HepG2 (cell line): ENCODE measurements around the gene MLST8. TPM values are rescaled to one million over a fixed set of nuclear protein-coding genes. Genes with fewer than 3 reads are reported as not detected.

ENCODE experiments used
- ATAC-seq: fragments of 200-7000 bp; cut with Tn5 transposase; 3 replicates; pipeline ENCODE4 v1.9.1; 2020; ENCODE audit warnings: mild to moderate bottlenecking, moderate library complexity
- BruUV-seq: library from RNA; stranded (reverse); fragments of 400-500 nt; replicated peaks from 2 replicates; lab custom pipeline; 2021; lab: Mats Ljungman, UMichigan
- CTCF ChIA-PET: fragments of 300-600 bp; formaldehyde crosslinking; extraction: SDS; loops from one replicate; lab custom pipeline; 2021; ENCODE audit warnings: low total read pairs, inconsistent platforms, low intra/inter-chr PET ratio; lab: Yijun Ruan, JAX
- POLR2A ChIA-PET: fragments of 350-600 bp; sonication (Branson Sonifier 250); formaldehyde crosslinking; loops from one replicate; lab custom pipeline; 2020; ENCODE audit warnings: antibody characterized with exemption, inconsistent platforms; lab: Yijun Ruan, JAX
- DNase-seq: peaks from one replicate; pipeline ENCODE4 v3.0.0-alpha.2; 2015; ENCODE audit warnings: low spot score
- FAIRE-seq: peaks from 3 replicates; lab custom pipeline; 2011; peaks lifted over from hg19 to GRCh38; lab: Jason Lieb, UNC
- H2AFZ ChIP-seq: one replicate; pipeline ENCODE4 v1.6.1; 2011; ENCODE audit warnings: low read length, inconsistent platforms
- H3K27ac ChIP-seq: fragments of 300-600 bp; 3 replicates; pipeline ENCODE4 v1.8.0; 2011; ENCODE audit warnings: mixed run types, mild to moderate bottlenecking, mixed read lengths, low read length, inconsistent platforms; ENCODE audit not compliant: insufficient read depth; ENCODE audit errors: extremely low read length
- H3K27me3 ChIP-seq, 2 experiments: fragments of 200-600 bp in 1 of 2; 2 replicates in 1 of 2; 3 replicates in 1 of 2; pipeline versions ENCODE4 v1.6.0 to v1.8.0; 2011; ENCODE audit warnings: low read length in 2 of 2, mild to moderate bottlenecking in 2 of 2, moderate library complexity in 2 of 2, inconsistent platforms in 1 of 2; ENCODE audit not compliant: insufficient read depth in 2 of 2, control insufficient read depth in 1 of 2
- H3K36me3 ChIP-seq, 2 experiments: fragments of 200-600 bp in 1 of 2; replicated peaks in 1 of 2; 2 replicates in 1 of 2; 3 replicates in 1 of 2; pipeline versions ENCODE4 v1.5.1 to v1.8.0; 2011; ENCODE audit warnings: low read length in 2 of 2, inconsistent platforms in 1 of 2; ENCODE audit not compliant: insufficient read depth in 2 of 2, control insufficient read depth in 1 of 2
- H3K4me1 ChIP-seq: 2 replicates; pipeline ENCODE4 v1.5.1; 2012; ENCODE audit warnings: low read length, inconsistent platforms; ENCODE audit not compliant: insufficient read depth
- H3K4me2 ChIP-seq: 2 replicates; pipeline ENCODE4 v1.6.0; 2011; ENCODE audit warnings: low read depth, low read length, inconsistent platforms
- H3K4me3 ChIP-seq, 3 experiments: fragments of 200-600 bp in 1 of 3; sonication (generic), shearing (Covaris generic) in 1 of 3; replicated peaks in 1 of 3; 2 replicates each; pipeline ENCODE4 v1.5.1; 2011 to 2016; ENCODE audit warnings: low read length in 3 of 3, inconsistent platforms in 2 of 3, low read depth in 2 of 3, mild to moderate bottlenecking in 2 of 3, control low read depth in 1 of 3, mixed read lengths in 1 of 3; ENCODE audit not compliant: insufficient read depth in 1 of 3
- H3K79me2 ChIP-seq: one replicate; pipeline ENCODE4 v1.6.1; 2011; ENCODE audit warnings: low read length, inconsistent platforms; ENCODE audit not compliant: insufficient read depth
- H3K9ac ChIP-seq: 2 replicates; pipeline ENCODE4 v1.6.0; 2011; ENCODE audit warnings: mild to moderate bottlenecking, low read depth, low read length, inconsistent platforms; ENCODE audit not compliant: insufficient read depth
- H3K9me3 ChIP-seq: 2 replicates; pipeline ENCODE4 v1.5.1; 2012; ENCODE audit warnings: mild to moderate bottlenecking, low read length
- H4K20me1 ChIP-seq: 2 replicates; pipeline ENCODE4 v1.6.0; 2011; ENCODE audit warnings: inconsistent platforms, mild to moderate bottlenecking, low read length, moderate library complexity; ENCODE audit not compliant: insufficient read depth
- POLR2G ChIP-seq: fragments of 200-400 bp; formaldehyde crosslinking; IDR thresholded peaks from 2 replicates; pipeline ENCODE4 v1.6.1; 2018; ENCODE audit warnings: mild to moderate bottlenecking, low read depth, low read length, moderate library complexity
- SNRNP70 ChIP-seq: fragments of 200-400 bp; formaldehyde crosslinking; IDR thresholded peaks from 2 replicates; pipeline ENCODE4 v1.6.1; 2017; ENCODE audit warnings: mild to moderate bottlenecking, low read depth, low read length, moderate library complexity
- STAG1 ChIP-seq: sonication (generic); formaldehyde crosslinking; IDR thresholded peaks from 2 replicates; pipeline ENCODE4 v1.4.0; 2020; ENCODE audit warnings: missing genetic modification reagents
- ZNF33A ChIP-seq: sonication (generic); formaldehyde crosslinking; IDR thresholded peaks from 2 replicates; pipeline ENCODE4 v1.5.1; 2020; ENCODE audit warnings: missing genetic modification reagents, mild to moderate bottlenecking, moderate library complexity, borderline replicate concordance
- WGBS: methylation state at CpG from one replicate; pipeline ENCODE4 v1.1.6; 2017; ENCODE audit warnings: low lambda C conversion rate; 5-methylcytosine and 5-hydroxymethylcytosine counted together
- in situ Hi-C: cut with HindIII; loops from 2 replicates; pipeline ENCODE4 v1.10.0; 2017; ENCODE audit warnings: low pct_unique_long_range_greater_than_20kb; ENCODE audit not compliant: extremely low pct_ligation_motif_present
- intact Hi-C: fragments of 100-400 bp; cut with micrococcal nuclease; formaldehyde crosslinking; loops from one replicate; pipeline ENCODE4 v1.10.0; 2022; ENCODE audit not compliant: unreplicated experiment
- polyA plus RNA-seq, 8 experiments: library from polyadenylated mRNA; depleted of rRNA in 3 of 8; stranded (reverse) in 7 of 8; unstranded in 1 of 8; fragments of >200 nt; fragmentation: Illumina TruSeq in 4 of 8; extraction: Trizol in 4 of 8; gene quantifications; 2 replicates each; pipeline versions ENCODE4 v1.2.1 to v1.2.3, GENCODE V29; 2011 to 2016; ENCODE audit warnings: low read depth in 4 of 8, missing spikeins in 1 of 8, mixed read lengths in 1 of 8; ENCODE audit not compliant: insufficient read depth in 1 of 8
- total RNA-seq, 5 experiments: library from RNA; depleted of rRNA; stranded (reverse); fragments of >200 nt; fragmentation: Illumina TruSeq; extraction: Trizol; gene quantifications; 2 replicates each; pipeline ENCODE4 v1.2.3, GENCODE V29; 2016; ENCODE audit warnings: low read depth in 1 of 5
- TF ChIP-seq, protein P1 (sequence below): sonication (generic); formaldehyde crosslinking; IDR thresholded peaks from 2 replicates; pipeline ENCODE4 v1.4.0; 2020; ENCODE audit warnings: low read depth, mild to moderate bottlenecking, missing genetic modification reagents
- TF ChIP-seq, protein P2 (sequence below): fragments of 450-650 bp; IDR thresholded peaks from 2 replicates; pipeline ENCODE4 v1.6.1; 2017; ENCODE audit warnings: mild to moderate bottlenecking

Gene MLST8
- total and polyA plus RNA-seq, 2 of the 13 experiments (the other 11 are each of a cell fraction or from before 2014, with no cell fraction given): 30.8 to 72.7 TPM

- TF ChIP-seq, protein P1, sequence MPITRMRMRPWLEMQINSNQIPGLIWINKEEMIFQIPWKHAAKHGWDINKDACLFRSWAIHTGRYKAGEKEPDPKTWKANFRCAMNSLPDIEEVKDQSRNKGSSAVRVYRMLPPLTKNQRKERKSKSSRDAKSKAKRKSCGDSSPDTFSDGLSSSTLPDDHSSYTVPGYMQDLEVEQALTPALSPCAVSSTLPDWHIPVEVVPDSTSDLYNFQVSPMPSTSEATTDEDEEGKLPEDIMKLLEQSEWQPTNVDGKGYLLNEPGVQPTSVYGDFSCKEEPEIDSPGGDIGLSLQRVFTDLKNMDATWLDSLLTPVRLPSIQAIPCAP (CRISPR knock-in tag): no peak
- TF ChIP-seq STAG1 (CRISPR knock-in tag): no peak
These were observed 29.2 kb upstream of the MLST8 start (continued) for GRCh38 chr16:2176047-2176446.

GRCh38 chr16:2177101-2177500, 28.2 kb upstream of the MLST8 start:
- H3K79me2 ChIP-seq: no peaks in the 10 kb centered on the region
- no peak overlapping the region for H3K27ac ChIP-seq
- intact Hi-C loops: no loop called here
- TF ChIP-seq ZNF33A (CRISPR knock-in tag) (no peak), SNRNP70 (no peak), POLR2G (0 out of 2 replicates have a peak, but pooled peaks have one; percentile 21)
- TF ChIP-seq, protein P2, sequence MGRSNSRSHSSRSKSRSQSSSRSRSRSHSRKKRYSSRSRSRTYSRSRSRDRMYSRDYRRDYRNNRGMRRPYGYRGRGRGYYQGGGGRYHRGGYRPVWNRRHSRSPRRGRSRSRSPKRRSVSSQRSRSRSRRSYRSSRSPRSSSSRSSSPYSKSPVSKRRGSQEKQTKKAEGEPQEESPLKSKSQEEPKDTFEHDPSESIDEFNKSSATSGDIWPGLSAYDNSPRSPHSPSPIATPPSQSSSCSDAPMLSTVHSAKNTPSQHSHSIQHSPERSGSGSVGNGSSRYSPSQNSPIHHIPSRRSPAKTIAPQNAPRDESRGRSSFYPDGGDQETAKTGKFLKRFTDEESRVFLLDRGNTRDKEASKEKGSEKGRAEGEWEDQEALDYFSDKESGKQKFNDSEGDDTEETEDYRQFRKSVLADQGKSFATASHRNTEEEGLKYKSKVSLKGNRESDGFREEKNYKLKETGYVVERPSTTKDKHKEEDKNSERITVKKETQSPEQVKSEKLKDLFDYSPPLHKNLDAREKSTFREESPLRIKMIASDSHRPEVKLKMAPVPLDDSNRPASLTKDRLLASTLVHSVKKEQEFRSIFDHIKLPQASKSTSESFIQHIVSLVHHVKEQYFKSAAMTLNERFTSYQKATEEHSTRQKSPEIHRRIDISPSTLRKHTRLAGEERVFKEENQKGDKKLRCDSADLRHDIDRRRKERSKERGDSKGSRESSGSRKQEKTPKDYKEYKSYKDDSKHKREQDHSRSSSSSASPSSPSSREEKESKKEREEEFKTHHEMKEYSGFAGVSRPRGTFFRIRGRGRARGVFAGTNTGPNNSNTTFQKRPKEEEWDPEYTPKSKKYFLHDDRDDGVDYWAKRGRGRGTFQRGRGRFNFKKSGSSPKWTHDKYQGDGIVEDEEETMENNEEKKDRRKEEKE: no peak
- no TSS peak for BruUV-seq
- ChIA-PET CTCF (no interaction called here), POLR2A (interaction anchor here (1.1 to 1.7 kb wide), 2 partner anchors 19 to 22 kb away, joined by 3 to 5 read pairs; partner anchors contain the start of gene TRAF7)
- H3K4me1 ChIP-seq: peaks cover 6% of the 10 kb centered on the region
- in situ Hi-C loops: no loop called here
- no peaks in the 10 kb centered on the region for H4K20me1 ChIP-seq
- no peak for ATAC-seq
- H3K36me3 ChIP-seq: peaks cover 7 to 26% of the 10 kb centered on the region in 2 experiments; a peak in 2 of 5 replicates
- no peak overlapping the region for H3K9ac ChIP-seq
- H3K4me2 ChIP-seq: no peak overlapping the region
- DNase-seq: no peak
- no peak for FAIRE-seq
- no peaks in the 10 kb centered on the region for H3K27me3 ChIP-seq
- WGBS: 96% methylated on average over 13 of the region's 18 CpGs
- H3K4me3 ChIP-seq: no peak overlapping the region
- no peaks in the 10 kb centered on the region for H3K9me3 ChIP-seq
- H2AFZ ChIP-seq: no peak overlapping the region
